HG02885 (cell line): Measurements from ENCODE around the gene MYL6B.

ENCODE experiments used
- ATAC-seq: cut with Tn5 transposase; IDR thresholded peaks from one replicate; pipeline ENCODE4 v1.9.1; 2021; ENCODE audit warnings: mild to moderate bottlenecking; ENCODE audit not compliant: unreplicated experiment, poor library complexity

MYL6B gene

DNA sequence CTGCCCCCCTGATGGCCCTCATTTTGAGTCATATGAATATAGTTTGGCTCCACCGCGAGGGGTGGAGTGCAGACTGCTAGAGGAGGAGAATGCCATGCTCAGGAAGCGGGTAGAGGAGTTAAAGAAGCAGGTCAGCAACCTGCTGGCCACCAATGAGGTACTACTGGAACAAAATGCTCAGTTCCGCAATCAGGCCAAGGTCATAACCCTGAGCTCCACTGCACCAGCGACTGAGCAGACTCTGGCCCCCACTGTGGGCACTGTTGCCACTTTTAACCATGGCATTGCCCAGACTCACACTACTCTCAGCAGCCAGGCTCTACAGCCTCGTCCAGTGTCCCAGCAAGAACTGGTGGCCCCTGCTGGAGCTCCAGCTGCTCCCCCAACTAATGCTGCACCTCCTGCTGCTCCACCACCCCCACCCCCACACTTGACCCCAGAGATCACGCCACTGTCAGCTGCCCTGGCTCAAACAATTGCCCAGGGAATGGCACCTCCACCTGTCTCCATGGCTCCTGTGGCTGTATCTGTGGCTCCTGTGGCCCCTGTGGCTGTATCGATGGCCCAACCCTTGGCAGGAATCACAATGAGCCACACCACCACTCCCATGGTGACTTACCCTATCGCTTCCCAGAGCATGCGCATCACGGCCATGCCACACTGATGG, 31.1 kb upstream of the MYL6B start:
- no peak for ATAC-seq

DNA sequence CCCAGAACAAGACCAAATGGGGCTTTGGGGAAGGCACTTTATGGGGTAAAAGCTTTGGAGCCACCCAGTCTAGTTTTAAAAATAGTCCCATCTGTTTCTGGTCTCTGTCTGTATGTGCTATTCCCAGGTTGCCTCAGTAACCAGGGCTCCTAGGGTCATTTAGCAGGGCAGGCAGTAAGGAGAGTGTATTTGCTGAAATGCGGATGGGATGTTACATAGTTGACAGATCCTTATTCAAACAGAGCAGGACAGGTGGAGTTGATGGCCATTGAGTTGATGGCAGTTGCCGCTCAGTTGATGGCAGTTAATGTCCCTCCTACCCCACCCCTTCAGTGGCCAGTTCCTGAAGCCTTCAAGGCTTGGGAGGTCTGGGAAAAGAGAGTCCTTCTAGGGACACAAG, 29.8 kb upstream of the MYL6B start:
- ATAC-seq = no peak

DNA sequence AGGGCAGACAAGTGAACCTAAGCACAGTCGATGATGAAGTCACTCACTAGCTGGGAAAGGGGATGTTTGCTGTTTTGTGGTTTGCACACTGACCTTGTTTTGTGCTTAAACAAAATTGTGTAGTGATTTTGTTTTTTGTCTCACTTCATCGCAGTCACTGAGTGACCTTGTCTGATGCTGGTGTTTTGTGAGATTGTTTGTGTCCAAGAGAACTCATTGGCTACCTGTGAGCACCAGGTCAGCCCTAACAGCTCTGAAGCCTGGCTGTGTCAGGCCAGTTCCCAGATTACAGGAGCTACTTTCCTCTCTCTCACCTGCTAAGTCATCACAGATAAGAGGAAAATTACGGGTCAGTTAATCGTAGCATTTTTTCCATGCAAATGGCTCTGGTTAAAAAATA, 28.3 kb upstream of the MYL6B start:
- ATAC-seq = no peak

DNA sequence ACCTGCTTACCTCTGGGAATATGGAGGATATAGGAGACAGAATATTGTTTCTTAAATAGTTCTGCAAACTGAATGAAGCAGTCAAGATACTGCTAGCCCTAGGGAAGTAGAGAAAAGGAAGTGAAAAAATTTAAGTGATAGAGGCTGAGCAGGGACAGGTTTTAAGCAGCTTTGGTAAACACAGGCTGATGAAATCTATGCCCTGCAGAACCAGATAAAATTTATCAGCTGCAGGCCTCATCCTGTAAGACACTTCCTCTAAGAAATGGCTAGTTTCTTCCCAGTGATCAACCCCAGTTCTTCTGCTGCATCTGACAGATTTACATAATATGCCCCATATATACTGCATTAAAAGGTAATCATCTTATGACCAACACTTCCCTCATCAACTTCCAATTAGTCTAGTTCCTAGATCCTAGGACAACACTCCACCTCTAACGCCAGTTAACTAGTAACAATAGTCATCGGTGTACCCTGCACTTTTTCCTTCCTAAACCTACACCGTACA, 25.6 kb upstream of the MYL6B start:
- ATAC-seq = no peak

DNA sequence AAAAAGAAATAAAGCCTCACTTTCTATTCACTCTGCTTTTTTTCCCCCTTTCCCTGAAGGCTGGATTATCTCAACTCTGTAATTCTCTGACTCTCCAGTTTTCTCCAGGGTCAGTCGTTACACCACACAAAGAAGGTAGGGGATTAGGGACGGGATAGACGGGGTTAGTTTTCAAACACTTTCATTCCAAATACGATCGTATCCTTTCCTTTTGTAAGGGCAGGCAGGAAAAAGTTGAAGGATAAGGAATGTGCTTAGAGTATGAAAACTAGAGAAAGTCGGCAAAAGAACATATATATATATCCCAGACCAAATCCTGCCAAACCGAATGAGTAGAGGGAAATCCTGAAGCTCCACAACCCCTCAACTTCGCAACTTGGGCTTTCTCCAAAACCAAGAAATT, 24.9 kb upstream of the MYL6B start:
- ATAC-seq = no peak

DNA sequence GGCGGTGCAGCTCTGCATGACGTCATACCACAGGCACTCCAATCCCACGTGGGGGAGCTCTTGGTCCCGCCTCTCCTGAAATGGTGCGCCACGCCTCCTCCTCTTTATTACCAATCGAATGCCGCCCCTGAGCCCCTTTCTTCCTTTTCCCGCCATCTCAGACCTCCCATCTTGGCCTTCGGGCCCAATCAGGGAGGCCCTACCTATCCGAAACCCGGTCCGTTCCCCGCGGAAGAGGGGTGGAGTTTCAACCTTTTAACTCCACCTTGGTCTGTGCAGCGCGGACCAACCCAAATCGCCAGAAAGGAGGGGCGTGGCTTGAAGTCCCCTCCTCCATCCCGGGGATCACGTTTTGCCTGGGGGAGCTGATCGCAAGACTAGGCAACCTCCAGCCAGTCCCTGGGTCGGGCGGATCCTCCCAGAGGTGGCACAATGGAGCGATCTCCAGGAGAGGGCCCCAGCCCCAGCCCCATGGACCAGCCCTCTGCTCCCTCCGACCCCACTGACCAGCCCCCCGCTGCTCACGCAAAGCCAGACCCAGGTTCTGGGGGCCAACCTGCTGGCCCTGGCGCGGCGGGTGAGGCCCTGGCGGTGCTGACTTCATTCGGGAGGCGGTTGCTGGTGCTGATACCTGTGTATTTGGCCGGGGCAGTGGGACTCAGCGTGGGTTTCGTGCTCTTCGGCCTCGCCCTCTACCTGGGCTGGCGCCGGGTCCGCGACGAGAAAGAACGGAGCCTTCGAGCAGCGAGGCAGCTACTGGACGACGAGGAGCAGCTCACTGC, 24.3 kb upstream of the MYL6B start, which contains the start of gene ESYT1:
Gene ESYT1 (plus strand): TSS at position 380 of the 782 bp plus-strand sequence. CDS start 53 bp downstream, at position 433.
- peak; percentile 90 for ATAC-seq

DNA sequence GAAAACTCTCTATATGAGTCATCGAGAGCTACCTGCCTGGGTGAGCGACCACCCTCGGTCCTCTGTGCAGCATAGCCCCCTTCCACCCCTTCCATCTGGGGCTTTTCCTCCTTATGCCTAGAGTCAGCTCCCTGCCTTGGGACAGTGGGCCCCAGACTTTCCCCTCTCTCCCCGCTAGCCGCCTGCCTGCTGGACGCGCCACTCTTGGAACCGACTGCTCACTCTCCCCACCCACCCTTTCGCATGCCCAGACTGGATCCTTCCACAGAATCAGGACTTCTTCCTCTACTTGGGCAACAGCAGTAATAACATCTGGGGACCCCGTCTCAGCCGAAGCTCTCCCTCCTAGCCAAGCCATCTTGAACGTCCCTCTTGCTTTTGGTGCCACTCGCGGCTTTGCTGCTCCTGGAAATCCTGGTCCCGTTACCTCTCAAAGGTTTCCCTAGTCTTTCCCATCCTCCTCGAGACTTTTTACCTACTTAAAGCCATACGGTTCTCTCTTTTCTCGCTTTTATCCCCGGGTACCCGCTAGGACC, 23.6 kb upstream of the MYL6B start:
- no peak for ATAC-seq

DNA sequence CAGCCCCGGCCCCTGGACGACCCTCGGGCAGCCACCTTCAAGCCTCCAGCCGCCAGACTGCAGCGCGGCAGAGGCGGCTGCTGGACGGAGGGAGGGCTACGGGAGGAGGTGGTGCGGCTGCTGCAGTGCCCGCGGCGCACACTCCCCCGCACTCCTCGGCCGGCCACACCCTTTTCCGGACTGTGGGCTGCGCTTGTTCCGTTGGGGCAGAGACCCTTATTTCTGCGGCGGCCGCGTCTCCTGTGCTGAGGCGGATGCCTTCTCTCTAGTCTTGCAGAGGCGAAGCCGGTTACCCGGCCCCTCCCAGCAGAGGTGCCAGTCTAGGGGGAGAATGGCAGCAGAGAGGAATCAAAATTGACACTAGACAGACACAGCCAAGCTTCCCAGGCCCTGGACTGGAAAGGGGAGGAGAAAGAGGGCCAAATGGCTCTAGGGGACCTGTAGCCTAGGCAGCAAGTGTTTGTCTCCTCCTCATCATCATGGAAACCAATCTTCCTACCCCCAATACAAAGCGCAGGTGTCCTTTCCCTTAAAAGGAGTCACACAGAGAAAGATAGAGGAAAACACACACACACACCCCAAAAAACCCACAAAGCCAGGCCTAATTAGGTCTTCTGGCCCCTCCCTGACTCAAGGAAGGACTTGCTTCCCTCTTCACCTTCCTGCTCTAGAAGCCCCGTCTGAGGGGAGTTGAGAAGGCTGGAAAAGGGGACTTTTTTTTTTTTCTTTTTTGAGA, 23.0 kb upstream of the MYL6B start:
- peak; percentile 36 for ATAC-seq

DNA sequence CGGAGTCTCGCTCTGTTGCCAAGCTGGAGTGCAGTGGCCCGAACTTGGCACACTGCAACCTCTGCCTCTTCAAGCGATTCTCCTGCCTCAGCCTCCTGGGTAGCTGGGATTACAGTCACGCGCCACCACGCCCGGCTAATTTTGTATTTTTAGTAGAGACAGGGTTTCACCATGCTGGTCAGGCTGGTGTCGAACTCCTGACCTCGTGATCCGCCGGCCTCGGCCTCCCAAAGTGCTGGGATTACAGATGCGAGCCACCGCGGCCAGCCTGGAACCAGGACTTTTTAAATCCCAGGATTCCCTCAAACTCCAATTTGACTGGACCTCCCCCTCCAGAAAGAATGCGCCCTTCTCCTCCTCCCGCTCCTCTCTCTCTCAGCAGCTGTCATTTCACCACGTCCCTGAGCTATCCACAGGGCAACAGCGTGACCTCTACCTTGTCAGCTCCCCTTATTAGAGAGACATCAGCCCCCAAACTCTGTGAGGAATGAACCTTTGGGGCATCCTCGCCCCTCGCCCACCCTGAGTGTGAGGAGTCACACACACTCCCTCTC, 22.4 kb upstream of the MYL6B start:
- no peak for ATAC-seq

DNA sequence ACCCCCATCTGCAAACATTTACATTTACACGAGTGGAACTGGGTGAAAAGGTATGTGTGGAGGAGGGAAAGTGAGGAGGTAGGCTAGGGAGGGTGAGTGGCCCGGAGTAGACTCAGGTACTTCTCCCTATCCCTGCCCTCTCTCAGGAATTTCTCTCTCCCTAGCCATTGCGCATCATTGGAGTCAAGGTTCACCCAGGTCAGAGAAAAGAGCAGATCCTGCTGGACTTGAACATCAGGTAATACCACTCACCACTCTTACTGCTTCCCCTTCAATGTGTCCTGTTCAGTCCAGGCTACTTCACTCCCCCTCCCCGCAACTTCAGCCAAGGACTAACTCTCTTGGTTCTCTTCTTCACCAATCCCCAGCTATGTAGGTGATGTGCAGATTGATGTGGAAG, 21.5 kb upstream of the MYL6B start:
- ATAC-seq = no peak

DNA sequence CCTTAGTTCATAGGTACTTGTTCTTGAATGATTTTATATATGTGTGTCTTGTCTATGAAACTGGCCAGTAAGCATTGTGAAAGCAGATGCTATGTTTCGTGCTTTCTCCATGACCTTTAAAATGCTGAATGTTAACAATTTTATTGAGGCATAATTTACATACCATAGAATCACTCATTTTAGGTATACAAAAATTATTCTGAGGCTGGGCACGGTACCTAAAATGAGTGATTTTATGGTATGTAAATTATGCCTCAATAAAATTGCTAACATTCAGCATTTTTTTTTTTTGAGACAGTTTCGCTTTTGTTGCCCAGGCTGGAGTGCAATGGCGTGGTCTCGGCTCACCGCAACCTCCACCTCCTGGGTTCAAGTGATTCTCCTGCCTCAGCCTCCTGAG, 17.5 kb upstream of the MYL6B start:
- ATAC-seq = no peak

DNA sequence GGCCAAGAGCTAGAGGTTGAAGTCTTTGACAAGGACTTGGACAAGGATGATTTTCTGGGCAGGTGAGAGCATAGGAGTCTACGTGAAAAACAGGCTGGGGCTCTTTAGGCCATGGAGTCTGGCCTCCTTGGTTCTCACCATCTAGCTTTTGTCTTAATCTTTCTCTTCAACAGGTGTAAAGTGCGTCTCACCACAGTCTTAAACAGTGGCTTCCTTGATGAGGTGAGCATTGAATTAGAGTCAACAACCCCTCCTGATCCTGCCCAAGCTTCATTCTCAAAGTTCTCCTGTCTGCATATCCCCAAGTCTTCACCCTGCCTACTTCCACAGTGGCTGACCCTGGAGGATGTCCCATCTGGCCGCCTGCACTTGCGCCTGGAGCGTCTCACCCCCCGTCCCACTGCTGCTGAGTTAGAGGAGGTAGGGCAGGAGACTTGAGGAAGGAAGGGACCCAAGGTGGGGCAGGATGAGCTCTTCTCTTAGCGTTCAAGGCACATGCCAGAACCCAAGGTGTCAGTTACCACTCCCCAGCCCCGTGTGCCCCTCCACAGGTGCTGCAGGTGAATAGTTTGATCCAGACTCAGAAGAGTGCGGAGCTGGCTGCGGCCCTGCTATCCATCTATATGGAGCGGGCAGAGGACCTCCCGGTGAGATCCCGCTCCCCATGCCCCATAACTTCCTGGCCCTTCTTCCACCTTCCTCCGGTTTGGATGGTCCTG, 14.4 kb upstream of the MYL6B start:
- no peak for ATAC-seq

DNA sequence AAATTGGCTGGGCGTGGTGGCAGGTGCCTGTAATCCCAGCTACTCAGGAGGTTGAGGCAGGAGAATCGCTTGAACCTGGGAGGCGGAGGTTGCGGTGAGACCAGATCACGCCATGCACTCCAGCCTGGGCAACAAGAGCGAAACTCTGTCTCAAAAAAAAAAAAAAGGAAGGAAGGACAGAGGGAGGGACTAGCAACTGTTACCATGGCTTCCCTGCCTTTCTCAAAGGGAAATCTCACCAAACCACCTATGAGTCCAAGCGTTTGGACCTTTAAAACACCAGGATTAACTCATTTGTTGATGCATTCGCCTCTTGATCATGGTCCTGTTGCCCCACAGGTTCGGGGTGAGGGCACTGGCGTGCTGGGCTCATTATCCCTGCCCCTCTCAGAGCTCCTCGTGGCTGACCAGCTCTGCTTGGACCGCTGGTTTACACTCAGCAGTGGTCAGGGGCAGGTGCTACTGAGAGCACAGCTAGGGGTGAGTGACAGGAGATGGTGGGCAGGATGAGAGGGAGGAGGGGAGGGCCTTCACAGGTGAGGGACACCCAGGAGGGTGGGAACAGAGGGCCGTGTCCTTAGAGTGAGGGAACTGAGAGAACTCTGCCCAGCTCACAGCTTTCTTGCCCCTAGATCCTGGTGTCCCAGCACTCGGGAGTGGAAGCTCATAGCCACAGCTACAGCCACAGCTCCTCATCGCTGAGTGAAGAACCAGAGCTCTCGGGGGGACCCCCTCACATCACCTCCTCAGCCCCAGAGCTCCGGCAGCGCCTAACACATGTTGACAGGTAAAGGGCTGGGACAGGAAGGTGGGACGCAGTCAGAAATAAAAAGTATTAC, 10.2 kb upstream of the MYL6B start:
- no peak for ATAC-seq

DNA sequence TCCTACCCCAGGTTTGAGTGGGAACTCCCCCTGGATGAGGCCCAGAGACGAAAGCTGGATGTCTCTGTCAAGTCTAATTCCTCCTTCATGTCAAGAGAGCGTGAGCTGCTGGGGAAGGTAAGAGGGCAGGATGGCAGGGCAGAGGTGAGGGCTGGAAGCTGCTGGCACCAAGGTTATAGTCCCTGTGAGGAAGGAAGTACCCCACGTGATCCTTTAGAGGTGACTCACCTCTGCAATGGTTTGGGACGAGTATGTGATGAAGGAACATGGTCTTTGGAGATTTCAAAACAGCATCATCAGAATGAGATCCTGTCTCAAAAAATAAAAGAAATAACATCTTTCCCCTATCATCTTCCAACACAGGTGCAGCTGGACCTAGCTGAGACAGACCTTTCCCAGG, 9.2 kb upstream of the MYL6B start:
- no peak for ATAC-seq

DNA sequence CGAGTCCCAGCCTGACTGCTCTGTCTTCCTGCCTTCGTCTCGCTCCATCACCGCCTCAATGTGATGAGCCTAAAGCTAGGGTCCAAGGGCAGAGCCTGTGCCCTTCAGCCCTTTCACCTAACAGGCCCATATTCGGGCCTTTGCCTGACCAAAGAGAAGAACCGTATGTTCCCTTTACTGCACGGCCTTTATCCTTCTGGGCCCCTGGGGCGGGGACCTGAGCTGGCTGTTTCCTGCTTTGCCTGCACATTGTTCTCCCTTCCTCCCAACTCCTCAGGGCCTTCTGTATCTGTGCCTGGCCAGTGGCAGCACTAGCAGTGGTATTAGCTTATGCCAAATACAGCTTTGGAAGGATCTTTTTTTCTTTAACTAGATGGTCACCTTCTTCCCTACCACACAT, 8.5 kb upstream of the MYL6B start:
- no peak for ATAC-seq

DNA sequence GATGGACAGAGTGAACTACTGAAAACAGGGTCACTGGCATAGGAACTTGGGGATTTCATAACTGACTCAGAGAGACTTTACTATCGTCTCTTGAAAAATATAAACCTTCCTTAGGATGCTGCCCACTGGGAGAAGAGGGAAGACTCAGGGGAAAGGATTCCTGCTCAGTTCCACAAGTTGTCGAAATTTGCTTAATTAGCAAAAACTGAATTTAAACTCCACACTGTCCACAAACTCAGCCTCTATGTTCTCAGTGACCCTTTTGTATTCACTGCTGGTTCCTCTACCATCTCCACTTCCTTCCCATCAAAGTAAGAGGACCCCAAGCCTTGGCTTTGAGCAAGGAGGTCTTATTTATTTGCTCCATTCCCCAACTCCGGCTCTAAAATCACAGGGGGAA, 7.2 kb upstream of the MYL6B start:
- no peak for ATAC-seq

DNA sequence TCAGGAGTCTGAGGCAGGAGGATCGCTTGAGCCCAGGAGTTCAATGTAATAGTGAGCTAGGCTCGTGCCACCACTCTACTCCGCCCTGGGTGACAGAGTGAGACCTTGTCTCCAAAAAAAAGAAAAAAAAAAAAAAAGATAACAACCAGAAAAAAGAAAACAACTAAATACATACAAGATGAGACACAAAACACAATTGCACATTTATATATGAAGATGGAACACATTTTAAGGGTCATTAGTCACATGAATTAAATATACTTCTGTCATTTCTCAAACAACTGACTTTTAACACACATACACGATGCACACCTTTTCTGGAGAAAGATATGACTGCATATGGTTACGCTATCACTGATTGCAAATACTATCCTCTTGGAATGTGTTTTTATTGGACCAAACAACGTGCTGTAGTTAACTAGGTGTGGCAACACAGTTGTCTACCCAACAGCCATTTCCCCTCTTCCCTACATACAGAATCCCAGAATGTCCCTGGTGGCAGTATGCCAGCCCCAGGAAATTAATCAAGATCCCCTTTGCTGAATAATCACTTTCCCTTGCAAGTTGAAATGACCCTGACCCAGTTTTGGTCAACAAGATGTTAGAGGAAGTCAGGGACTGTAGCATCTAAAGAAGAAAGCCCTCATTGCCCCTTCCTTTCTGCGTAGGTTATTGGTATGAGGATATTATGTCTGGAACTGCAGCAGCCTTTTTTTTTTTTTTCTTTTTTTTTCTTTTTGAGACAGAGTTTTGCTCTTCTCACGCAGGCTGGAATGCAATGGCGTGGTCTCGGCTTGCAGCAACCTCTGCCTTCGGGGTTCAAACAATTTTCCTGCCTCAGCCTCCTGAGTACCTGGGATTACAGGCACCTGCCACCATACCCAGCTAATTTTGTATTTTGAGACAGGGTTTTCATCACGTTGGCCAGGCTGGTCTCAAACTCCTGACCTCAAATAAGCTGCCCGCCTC, 5.6 kb upstream of the MYL6B start:
- no peak for ATAC-seq

DNA sequence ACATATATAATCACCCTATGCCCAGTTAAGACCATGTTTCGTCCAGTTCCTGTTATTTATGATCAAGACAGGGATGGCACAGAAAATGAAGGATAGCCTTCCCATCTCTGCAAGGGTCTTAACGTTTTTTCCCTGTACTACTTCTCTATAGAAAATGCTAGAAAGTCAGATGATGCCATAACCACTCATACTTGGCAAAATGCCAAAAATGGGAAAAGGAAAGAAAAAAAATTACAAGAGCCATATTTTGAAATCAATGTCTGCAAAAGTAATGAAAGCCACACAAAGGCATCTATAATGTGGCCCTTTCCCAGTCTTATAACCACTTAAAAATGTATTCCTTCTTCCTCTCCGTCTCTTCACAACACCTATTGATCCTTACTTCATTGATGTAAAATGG, 1.8 kb upstream of the MYL6B start:
- no peak for ATAC-seq
